HG03469 (cell line): Measurements from ENCODE around the gene XYLT1.
"Not testable (repeated sequence)": the region's sequence is repeated elsewhere in the genome, so short reads cannot be mapped to it uniquely, and the experiment has no call there.

Experiments
- ATAC-seq: cut with Tn5 transposase; IDR thresholded peaks from one replicate; pipeline ENCODE4 v1.9.1; 2021; ENCODE audit warnings: mild to moderate bottlenecking, moderate library complexity, moderate number of reproducible peaks; ENCODE audit not compliant: unreplicated experiment

Gene XYLT1

DNA sequence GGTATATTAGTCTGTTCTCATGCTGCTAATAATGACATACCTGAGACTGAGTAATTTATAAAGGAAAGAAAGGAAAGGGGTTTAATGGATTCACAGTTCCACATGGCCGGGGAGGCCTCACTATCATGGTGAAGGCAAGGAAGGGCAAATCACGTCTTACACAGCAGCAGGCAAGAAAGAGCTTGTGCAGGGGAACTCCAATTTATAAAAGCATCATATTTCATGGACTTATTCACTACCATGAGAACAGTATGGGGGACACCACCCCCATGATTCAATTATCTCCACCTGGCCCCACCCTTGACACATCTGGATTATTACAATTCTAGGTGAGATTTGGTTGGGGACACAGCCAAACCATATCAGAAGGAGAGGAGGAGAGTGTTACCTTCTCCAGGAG, 17.7 kb upstream of the XYLT1 start:
- no peak for ATAC-seq

DNA sequence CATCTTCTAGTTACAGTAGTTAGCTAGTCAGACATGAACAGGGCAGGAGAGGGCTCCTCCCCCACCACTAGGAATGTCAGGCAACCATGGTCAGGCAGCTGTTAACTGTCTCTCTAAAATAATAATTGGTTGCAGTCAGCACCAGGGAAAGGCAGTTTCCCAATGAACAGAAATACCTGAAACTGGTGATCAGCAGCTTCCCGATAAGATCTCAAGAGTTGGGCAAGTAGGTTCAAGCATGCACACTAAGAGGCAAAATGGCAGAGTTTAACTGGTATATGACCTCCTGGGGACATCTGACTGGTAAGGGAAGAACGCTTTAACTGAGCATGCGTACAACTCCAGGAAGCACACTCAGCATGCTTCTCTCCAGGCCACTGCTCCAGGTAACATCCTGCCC, 12.6 kb upstream of the XYLT1 start:
- ATAC-seq, result no peak

GRCh38 chr16:17482341-17482740, 11.6 kb upstream of the XYLT1 start:
- not testable (repeated sequence) for ATAC-seq

DNA sequence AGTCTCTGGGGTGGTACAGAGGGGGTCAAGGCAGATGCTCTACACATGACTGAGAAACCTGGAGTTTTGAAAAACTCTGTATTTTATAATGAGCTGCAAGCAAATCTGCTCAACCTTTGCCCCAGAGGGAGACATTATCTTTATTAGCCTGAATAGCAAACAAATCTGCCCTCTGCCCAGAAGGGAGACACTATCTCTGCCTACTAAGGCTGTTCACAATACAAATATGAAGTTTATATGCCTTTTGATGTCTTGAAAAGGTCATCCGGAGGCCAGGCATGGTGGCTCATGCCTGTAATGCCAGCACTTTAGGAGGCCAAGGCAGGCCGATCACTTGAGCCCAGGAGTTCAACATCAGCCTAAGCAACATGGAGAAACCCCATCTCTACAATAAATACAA, 11.0 kb upstream of the XYLT1 start:
- ATAC-seq, result no peak

GRCh38 chr16:17477260-17477545, 6.4 kb upstream of the XYLT1 start:
- not testable (repeated sequence) for ATAC-seq

- no peak for ATAC-seq
Observed at GRCh38 chr16:17476414-17477259, 5.9 kb upstream of the XYLT1 start.

DNA sequence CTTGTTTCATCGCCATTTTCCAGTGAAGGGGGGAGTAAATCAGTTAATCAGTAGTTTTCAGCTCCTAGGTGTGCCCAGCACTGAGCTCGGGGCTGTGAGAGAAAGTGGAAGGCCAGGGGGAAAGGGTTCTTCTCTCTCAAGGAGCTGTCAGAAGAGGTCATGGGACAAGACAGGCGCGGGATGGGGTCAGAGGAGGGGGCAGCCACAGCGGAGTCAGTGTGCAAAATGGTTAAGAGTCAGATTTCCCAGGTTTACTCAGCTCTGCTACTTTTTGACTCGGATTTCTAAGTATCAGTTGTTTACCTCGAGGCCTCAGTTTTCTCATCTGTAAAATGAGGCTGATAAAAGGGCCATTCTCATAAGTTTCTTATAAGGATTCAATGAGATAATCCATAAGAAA, 4.3 kb upstream of the XYLT1 start:
- ATAC-seq, result no peak

DNA sequence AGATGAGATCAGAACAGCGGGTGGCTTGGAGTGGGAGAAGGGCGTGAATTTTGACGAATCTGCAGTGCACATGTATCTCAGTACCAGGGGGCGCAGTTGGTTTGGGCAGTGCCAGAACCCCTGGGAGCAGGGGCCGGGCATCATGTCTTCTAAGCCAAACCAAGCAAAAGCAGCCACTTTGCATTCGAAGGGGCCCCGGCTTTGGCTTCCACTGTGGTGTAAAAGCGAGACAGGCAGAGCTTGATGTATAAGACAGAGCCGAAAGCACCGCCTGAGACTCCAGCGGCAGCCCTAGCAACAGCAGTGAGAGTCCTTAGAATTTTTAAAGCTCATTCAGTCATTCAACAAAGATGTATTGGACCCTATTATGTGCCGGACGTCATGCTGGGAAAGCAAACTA, 3.8 kb upstream of the XYLT1 start:
- ATAC-seq, result no peak

DNA sequence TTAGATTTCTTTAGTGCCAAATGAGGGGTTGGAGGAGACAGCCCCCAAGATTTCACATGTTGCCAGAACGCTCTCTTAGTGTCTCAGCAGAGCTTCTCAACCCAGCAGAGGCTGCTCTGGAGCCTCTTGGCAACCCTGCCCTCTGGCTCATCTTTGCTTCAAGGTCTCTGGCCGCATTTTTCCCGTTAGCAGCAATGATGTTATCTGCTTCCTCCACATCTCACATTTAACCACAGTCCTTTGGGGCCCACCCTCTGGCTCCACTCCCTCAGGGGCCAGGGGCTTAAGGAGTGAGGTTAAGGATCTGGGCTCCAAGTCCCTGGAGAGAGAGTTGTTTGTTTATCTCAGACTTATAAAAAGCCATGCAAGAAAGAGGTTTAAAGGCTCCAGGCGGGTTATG, 3.3 kb upstream of the XYLT1 start:
- ATAC-seq, result no peak

- ATAC-seq, result no peak
Observed at GRCh38 chr16:17471719-17472461, 1.1 kb upstream of the XYLT1 start.

GRCh38 chr16:17470182-17470907, 415 bp downstream of the XYLT1 start:
- no peak for ATAC-seq

DNA sequence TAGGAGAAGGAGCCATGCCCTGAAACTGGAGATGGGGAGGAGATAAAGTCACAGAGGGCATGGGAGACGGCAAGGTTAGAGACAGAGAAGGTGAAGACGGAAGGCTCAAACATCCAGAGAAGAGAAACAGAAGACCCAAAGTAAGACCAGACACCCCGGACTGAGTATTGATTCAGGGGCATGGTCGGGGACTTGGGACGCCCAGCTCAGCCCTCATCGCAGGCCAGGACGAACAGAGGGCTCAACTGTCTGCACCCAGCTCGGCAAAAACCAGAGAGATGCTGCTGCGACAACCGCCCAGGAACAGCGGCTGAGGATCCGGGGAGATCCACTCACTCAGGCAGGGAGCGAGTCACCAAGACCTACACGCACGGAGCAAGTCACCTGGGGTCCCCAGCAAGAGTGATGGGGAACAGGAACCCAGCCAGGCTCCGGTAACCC, 999 bp downstream of the XYLT1 start:
- ATAC-seq, result no peak

DNA sequence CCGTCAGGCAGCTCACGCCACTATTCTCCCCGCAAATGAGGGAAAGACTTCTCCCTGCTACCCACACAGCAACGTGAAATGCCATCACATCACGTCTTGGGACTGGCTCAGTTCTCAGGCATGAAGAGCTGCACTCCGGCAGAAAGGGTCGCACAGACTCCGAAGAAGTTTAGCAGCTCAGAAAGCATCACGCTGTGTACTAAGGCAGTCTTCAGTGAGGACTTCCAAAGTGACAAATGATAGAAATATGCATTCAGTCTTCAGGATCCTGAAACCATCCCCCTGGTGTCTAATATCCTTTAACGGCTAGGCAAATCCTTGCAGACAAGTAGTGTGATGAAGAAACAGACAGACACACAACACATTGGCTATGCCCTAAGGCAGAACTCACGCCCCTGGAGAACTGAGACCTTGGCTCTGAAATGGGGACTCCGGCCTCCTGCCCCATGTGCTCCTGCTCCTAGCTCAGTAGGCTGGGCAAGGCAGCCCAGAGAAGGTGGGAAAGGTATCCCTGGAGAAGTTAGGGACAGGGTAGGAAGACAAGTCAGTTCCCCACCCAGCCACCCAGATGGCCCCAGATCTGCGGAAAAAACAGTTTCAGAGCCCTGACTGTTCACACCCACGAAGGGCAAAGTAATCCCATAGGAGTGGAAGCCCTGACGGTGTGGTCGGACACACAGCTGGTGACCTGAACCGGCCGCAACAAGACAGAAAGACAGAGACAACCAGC, 1.6 kb downstream of the XYLT1 start:
- no peak for ATAC-seq

DNA sequence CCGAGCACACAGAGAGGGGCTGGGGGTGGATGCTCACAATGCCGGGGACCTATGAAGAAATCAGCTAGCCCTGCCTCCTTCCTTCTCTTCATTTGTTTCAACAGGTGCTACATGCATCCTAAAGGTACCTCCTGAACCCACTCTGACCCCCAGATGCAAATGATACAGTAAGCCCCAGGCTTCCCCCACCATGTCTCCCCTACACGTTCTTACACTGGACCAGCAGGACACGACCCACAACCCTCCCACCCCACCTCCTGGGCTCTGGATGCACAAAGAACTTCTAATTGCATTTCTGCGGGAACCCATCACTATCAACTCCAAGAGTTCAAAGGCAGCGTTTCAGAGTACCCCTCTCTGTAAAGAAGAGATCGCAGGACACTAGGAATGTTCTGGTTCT, 2.1 kb downstream of the XYLT1 start:
- ATAC-seq, result no peak

- ATAC-seq, result no peak
Observed at GRCh38 chr16:17467923-17468540, 2.7 kb downstream of the XYLT1 start.

- no peak for ATAC-seq
Observed at GRCh38 chr16:17466876-17467275, 3.9 kb downstream of the XYLT1 start.

DNA sequence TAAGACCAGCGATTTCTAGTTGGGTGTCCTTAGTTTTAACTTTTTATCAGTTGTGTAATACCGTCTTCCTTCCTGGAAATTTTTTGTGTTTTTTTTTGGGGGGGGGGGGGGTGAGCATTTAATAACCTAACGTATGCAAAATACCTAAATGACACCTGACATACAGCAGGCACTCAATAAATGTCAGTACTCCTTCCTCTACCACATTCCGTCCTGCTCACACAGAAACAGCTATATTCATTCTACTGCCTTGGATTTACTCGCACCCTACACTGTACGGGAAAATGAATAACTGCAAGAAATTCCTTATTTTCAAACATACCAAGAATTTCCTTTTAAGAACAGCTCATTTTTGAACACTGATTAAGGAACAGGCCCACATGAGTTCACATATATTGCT, 5.3 kb downstream of the XYLT1 start:
- no peak for ATAC-seq

DNA sequence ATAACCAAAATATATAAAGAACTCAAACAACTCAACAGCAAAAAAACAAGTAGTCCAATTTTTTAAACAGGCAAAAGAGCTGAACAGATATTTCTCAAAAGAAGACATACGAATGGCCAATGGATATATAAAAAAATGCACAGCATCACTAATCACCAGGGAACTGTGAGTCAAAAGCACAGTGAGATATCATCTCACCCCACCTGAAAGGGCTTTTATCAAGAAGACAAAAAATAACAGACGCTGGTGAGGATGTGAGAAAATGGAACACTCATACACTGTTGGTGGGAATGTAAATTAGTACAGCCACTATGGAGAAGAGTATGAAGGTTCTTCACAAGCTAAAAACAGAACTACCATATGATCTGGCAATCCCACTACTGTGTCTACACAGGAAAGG, 7.4 kb downstream of the XYLT1 start:
- no peak for ATAC-seq

DNA sequence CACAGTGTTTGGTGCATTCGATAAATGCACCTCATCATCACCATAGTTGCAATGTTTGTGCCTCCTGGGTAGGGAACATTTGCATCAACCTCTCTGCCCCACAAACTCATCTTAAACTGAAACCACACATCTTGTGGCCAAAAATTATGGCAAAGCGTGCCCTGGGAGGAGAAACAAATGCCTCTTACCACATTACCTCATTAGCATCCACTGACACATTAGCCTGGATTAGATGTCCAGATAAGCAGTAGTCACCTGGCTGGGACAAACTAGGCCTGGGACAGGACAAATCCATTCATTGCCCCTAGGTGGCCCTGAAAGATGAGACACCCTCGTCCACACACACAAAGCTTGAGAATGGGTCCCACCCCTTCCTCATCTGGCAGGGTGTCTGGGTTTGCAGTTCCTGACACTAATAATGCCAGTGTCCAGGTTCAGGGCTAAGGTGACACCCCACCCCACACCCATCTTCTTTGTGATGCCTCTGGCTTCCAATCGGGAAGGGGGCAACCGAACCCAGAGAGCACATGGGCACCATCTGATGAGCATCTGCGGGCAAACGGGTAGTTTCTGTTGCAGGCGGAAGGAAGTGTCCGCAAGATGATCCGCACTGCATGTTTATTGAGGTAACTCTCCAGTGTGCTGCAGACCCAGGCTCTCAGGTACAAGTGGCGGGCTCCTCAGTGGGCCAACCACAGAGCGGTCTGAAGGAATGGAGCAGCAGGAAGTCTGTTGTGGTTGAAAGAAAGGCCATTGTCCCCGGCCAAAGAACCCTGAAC, 8.6 kb downstream of the XYLT1 start:
- ATAC-seq, result no peak

DNA sequence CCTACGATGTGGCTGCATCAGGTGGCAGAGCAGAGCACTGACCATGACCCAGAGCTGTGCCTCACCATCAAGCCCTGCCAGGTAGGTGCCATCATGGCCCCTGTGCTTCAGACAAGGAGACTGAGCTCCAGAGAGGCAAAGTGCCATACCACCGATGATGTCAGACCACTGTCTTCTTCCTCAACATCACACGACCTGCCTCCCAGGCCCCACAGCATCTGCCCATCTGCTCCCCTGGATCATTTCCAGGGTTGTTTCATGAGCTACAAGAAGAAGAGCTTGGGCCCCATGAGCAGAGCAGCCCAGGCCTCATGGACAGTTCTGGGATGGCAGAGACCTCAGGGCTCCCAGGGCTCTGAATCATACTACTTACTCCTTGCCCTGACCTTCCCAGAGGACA, 9.9 kb downstream of the XYLT1 start:
- ATAC-seq, result no peak
